SK-N-SH treated with all-trans-retinoic acid at 6 μM for 48 hours (cell line): Measurements from ENCODE around the gene C17orf75.

Source experiments
- ARNTL ChIP-seq: fragments of 450-650 bp; formaldehyde crosslinking; IDR thresholded peaks from 2 replicates; pipeline ENCODE4 v1.5.0; 2020; ENCODE audit warnings: low read depth, mild to moderate bottlenecking, moderate library complexity, borderline replicate concordance
- ISL1 ChIP-seq: fragments of 250-450 bp; sonication (Bioruptor Pico); IDR thresholded peaks from 2 replicates; pipeline ENCODE4 v2.1.2; 2022; ENCODE audit warnings: mild to moderate bottlenecking, moderate library complexity
- PATZ1 ChIP-seq: fragments of 250-450 bp; sonication (Bioruptor Pico); IDR thresholded peaks from 2 replicates; pipeline ENCODE4 v1.8.0; 2020; ENCODE audit warnings: mild to moderate bottlenecking, moderate library complexity, borderline replicate concordance

GRCh38 chr17:32299580-32300164 lies 42.3 kb downstream of the C17orf75 start:
- TF ChIP-seq ARNTL (CRISPR knock-in tag) (no peak), PATZ1 (no peak), ISL1 (CRISPR knock-in tag) (no peak)
